SIG-M5 treated with dmso at 0.1 percent for 504 hours (cell line): ENCODE data around the gene RAD51B.

ENCODE experiments used
- DNase-seq: peaks from one replicate; lab custom pipeline; 2025; ENCODE audit not compliant: unreplicated experiment; lab: John Stamatoyannopoulos, UW

Gene RAD51B

GRCh38 chr14:68373124-68373646 lies 553.6 kb downstream of the RAD51B start:
- DNase-seq, result no peak

GRCh38 chr14:68373847-68374444 lies 554.4 kb downstream of the RAD51B start:
- DNase-seq, result peak; percentile 43

- no peak for DNase-seq
Observed at GRCh38 chr14:68374682-68375081, 555.1 kb downstream of the RAD51B start.

GRCh38 chr14:68375376-68375775 lies 555.8 kb downstream of the RAD51B start:
- DNase-seq, result no peak

GRCh38 chr14:68376067-68376779 lies 556.6 kb downstream of the RAD51B start:
- no peak for DNase-seq

- no peak for DNase-seq
Observed at GRCh38 chr14:68377006-68377405, 557.4 kb downstream of the RAD51B start.

- DNase-seq, result peak; percentile 31
Observed at GRCh38 chr14:68377459-68377858, 557.9 kb downstream of the RAD51B start.

GRCh38 chr14:68379510-68380328 lies 560.1 kb downstream of the RAD51B start:
- DNase-seq, result no peak

GRCh38 chr14:68380329-68380741 lies 560.8 kb downstream of the RAD51B start:
- DNase-seq, result no peak

- peak; percentile 86 for DNase-seq
Observed at GRCh38 chr14:68384335-68384734, 564.8 kb downstream of the RAD51B start.

GRCh38 chr14:68384881-68385280 lies 565.3 kb downstream of the RAD51B start:
- no peak for DNase-seq

- no peak for DNase-seq
Observed at GRCh38 chr14:68386446-68386845, 566.9 kb downstream of the RAD51B start.

- no peak for DNase-seq
Observed at GRCh38 chr14:68386950-68387779, 567.6 kb downstream of the RAD51B start.

- DNase-seq, result no peak
Observed at GRCh38 chr14:68389943-68390342, 570.4 kb downstream of the RAD51B start.

- DNase-seq, result no peak
Observed at GRCh38 chr14:68390741-68391140, 571.2 kb downstream of the RAD51B start.

GRCh38 chr14:68391311-68392014 lies 571.9 kb downstream of the RAD51B start:
- DNase-seq, result no peak

GRCh38 chr14:68392393-68393141 lies 573.0 kb downstream of the RAD51B start:
- peak; percentile 52 for DNase-seq

- DNase-seq, result no peak
Observed at GRCh38 chr14:68393259-68393658, 573.7 kb downstream of the RAD51B start.

GRCh38 chr14:68394118-68394763 lies 574.7 kb downstream of the RAD51B start:
- no peak for DNase-seq
